ENCODE results near the gene SLC29A4. TPM values are rescaled to one million over a fixed set of nuclear protein-coding genes. Genes with fewer than 3 reads are reported as not detected.
"Not testable (repeated sequence)": the region's sequence is repeated elsewhere in the genome, so short reads cannot be mapped to it uniquely, and the experiment has no call there.

SLC29A4 gene
- total RNA-seq, 2 donors from 2014 or later: 3.7 to 4.3 TPM

DNA sequence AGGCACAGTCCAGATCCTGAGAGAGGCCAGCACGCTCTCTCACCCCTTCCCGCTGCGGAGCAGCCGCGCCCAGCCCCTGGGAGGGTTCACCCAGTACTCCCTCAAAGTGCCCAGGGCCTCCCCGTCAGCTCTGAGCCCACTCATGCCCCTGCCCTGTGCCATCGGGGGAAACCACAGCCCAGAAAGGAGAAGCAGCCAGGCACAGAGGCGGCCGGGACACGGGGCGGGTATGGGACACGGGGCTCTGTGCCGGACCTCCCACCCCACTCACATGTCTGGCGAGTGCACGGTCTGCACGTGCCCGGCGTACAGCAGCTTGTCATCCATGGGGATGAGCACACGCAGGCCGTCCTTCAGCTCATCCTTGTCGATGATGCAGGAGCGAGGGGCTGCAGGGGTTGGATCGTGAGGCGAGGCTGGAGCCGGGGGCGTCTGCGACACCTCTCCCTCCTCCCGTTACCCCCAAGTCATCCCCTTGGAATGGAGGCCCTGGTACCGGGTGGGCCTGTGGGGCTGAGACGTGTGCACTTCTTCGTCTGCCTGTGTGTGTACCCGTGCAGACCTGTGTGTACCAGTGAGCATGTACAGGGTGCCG is 38.2 kb downstream of the SLC29A4 start:
- peaks cover 76% of the 10 kb centered on the region for H3K36me3 ChIP-seq
- TF ChIP-seq CTCF (IDR thresholded peaks at IDR 0.05): no peak
- H3K4me1 ChIP-seq: no peaks in the 10 kb centered on the region
- no peak for DNase-seq (ENCODE audit: low spot score)
- peaks cover 0 to 18% of the 10 kb centered on the region in 2 donors for H3K9me3 ChIP-seq
- no peak overlapping the region for H3K4me3 ChIP-seq
- no peaks in the 10 kb centered on the region for H3K27me3 ChIP-seq
- H3K27ac ChIP-seq: no peak overlapping the region

GRCh38 chr7:5322621-5323410 is 40.1 kb downstream of the SLC29A4 start:
- Histone ChIP-seq H3K9me3 (peaks cover 0 to 18% of the 10 kb centered on the region in 2 donors), H3K36me3 (peaks cover 68% of the 10 kb centered on the region), H3K27me3 (no peaks in the 10 kb centered on the region), H3K27ac (no peak overlapping the region), H3K4me3 (no peak overlapping the region), H3K4me1 (no peaks in the 10 kb centered on the region)
- no peak for DNase-seq (ENCODE audit: low spot score)
- no peak for TF ChIP-seq CTCF (IDR thresholded peaks at IDR 0.05)

- not testable (repeated sequence) for H3K27me3 ChIP-seq; H3K4me3 ChIP-seq; H3K27ac ChIP-seq; H3K4me1 ChIP-seq; H3K9me3 ChIP-seq; DNase-seq (ENCODE audit: low spot score)
- peaks cover 55% of the 10 kb centered on the region for H3K36me3 ChIP-seq
Observed at GRCh38 chr7:5323800-5324781, 41.3 kb downstream of the SLC29A4 start.

DNA sequence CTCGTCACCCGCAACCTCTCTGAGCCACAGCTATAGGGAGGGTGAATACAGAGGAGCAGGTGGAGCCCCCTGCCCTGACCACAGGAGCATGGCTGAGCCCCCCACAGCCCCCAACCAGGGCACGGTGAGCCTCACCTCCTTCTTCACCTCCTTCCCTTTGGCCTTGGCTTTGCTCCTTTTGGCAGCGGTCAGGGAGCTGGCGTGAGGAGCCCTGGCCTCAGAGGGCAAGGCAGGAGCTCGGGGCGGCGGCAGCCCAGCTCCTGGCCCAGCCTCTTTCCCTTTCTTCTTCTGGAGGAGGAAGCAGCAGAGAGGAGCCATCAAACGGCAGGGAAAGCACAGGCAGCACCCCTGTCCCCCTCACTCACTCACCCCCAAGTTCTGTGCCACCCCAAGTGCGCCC is 42.2 kb downstream of the SLC29A4 start:
- Histone ChIP-seq H3K36me3 (peaks cover 51% of the 10 kb centered on the region), H3K27ac (no peak overlapping the region)

GRCh38 chr7:5330288-5330687 is 47.5 kb downstream of the SLC29A4 start:
- Histone ChIP-seq H3K4me3 (no peak overlapping the region), H3K27ac (no peak overlapping the region), H3K27me3 (no peaks in the 10 kb centered on the region), H3K36me3 (peaks cover 45% of the 10 kb centered on the region), H3K9me3 (no peaks in the 10 kb centered on the region), H3K4me1 (no peaks in the 10 kb centered on the region)
- no peak for DNase-seq (ENCODE audit: low spot score)
- no peak for TF ChIP-seq CTCF (IDR thresholded peaks at IDR 0.05)

More for the DNA sequence above, 42.2 kb downstream of the SLC29A4 start:
- TF ChIP-seq CTCF (IDR thresholded peaks at IDR 0.05): no peak
- Histone ChIP-seq H3K27me3 (no peaks in the 10 kb centered on the region), H3K9me3 (peaks cover 0 to under 1% of the 10 kb centered on the region in 2 donors), H3K4me1 (no peaks in the 10 kb centered on the region), H3K4me3 (no peak overlapping the region)
- DNase-seq (ENCODE audit: low spot score): no peak

DNA sequence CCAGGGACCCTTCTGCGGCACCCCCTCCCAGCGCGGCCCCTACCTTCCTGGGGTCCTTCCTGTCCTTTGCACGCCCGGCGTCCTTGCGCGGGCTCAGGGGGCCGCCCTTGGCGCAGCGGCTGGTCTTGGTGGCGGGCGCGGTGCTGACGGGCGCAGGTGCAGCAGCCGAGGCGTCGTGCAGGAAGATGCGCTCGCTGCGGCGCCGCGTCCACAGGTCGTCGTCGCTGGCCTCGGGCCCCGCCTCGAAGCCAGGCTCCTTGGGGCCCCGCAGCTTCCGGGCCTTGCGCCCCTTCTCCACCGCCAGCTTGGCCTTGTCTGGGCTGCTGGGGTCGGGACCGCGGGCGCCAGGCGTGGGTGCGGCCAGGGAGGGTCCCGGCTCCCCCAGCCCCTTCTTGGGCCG is 49.8 kb downstream of the SLC29A4 start:
- H3K4me3 ChIP-seq: no peak overlapping the region
- peaks cover 0 to 18% of the 10 kb centered on the region in 2 donors for H3K9me3 ChIP-seq
- no peaks in the 10 kb centered on the region for H3K4me1 ChIP-seq
- no peaks in the 10 kb centered on the region for H3K27me3 ChIP-seq
- TF ChIP-seq CTCF (IDR thresholded peaks at IDR 0.05): no peak
- no peak for DNase-seq (ENCODE audit: low spot score)
- peaks cover 61% of the 10 kb centered on the region for H3K36me3 ChIP-seq
- no peak overlapping the region for H3K27ac ChIP-seq
